IPS DF 6.9 (cell line): ENCODE results near the gene UNC5B.

Experiments used
- DNase-seq: peaks from one replicate; pipeline ENCODE4 v3.0.0-alpha.2; 2013; ENCODE audit warnings: low read depth, low spot score
- H3K27ac ChIP-seq: one replicate; pipeline ENCODE4 v1.5.1; 2013; ENCODE audit warnings: low read length, control low read depth
- H3K27me3 ChIP-seq: 2 replicates; pipeline ENCODE4 v1.6.1; 2013; ENCODE audit warnings: mild to moderate bottlenecking, low read length; ENCODE audit not compliant: control insufficient read depth, insufficient read depth
- H3K36me3 ChIP-seq: 2 replicates; pipeline ENCODE4 v1.6.1; 2013; ENCODE audit warnings: low read length; ENCODE audit not compliant: control insufficient read depth, insufficient read depth
- H3K4me1 ChIP-seq: 2 replicates; pipeline ENCODE4 v1.6.1; 2013; ENCODE audit warnings: low read length; ENCODE audit not compliant: control insufficient read depth, insufficient read depth
- H3K4me3 ChIP-seq: 2 replicates; pipeline ENCODE4 v1.5.1; 2013; ENCODE audit warnings: mild to moderate bottlenecking, low read length
- H3K9me3 ChIP-seq: 2 replicates; pipeline ENCODE4 v1.6.1; 2013; ENCODE audit warnings: low read length, inconsistent platforms; ENCODE audit not compliant: control insufficient read depth, insufficient read depth
- WGBS: extraction: QIAGEN DNeasy Blood & Tissue Kit; methylation state at CpG from one replicate; pipeline ENCODE4 v1.1.7; 2013; ENCODE audit warnings: mixed read lengths, missing lambda C conversion rate; ENCODE audit not compliant: insufficient read length, insufficient coverage; 5-methylcytosine and 5-hydroxymethylcytosine counted together

The UNC5B gene

GRCh38 chr10:71234004-71234894, 21.9 kb downstream of the UNC5B start:
- Histone ChIP-seq H3K4me1 (peaks cover 6% of the 10 kb centered on the region), H3K27ac (no peak overlapping the region), H3K9me3 (no peaks in the 10 kb centered on the region), H3K27me3 (no peaks in the 10 kb centered on the region), H3K4me3 (no peak overlapping the region), H3K36me3 (no peaks in the 10 kb centered on the region)
- WGBS = no CpG with 5 or more reads among the region's 10 CpGs
- no peak for DNase-seq

GRCh38 chr10:71234970-71235685, 22.8 kb downstream of the UNC5B start:
- Histone ChIP-seq H3K36me3 (no peaks in the 10 kb centered on the region), H3K9me3 (no peaks in the 10 kb centered on the region), H3K27me3 (no peaks in the 10 kb centered on the region), H3K4me1 (peaks cover 6% of the 10 kb centered on the region), H3K4me3 (no peak overlapping the region), H3K27ac (no peak overlapping the region)
- no peak for DNase-seq
- no CpG with 5 or more reads among the region's 16 CpGs for WGBS

GRCh38 chr10:71235808-71236207, 23.4 kb downstream of the UNC5B start:
- Histone ChIP-seq H3K27ac (no peak overlapping the region), H3K9me3 (no peaks in the 10 kb centered on the region), H3K4me1 (peaks cover 3% of the 10 kb centered on the region), H3K4me3 (no peak overlapping the region), H3K36me3 (no peaks in the 10 kb centered on the region), H3K27me3 (no peaks in the 10 kb centered on the region)
- DNase-seq = no peak
- no CpG with 5 or more reads among the region's 7 CpGs for WGBS

- Histone ChIP-seq H3K27ac (no peak overlapping the region), H3K27me3 (no peaks in the 10 kb centered on the region)
These were observed 23.9 kb downstream of the UNC5B start for GRCh38 chr10:71236286-71236685.

GRCh38 chr10:71236822-71237682, 24.7 kb downstream of the UNC5B start:
- Histone ChIP-seq H3K4me1 (peaks cover 3% of the 10 kb centered on the region), H3K27ac (no peak overlapping the region)
- no CpG with 5 or more reads among the region's 15 CpGs for WGBS

More at GRCh38 chr10:71236286-71236685, 23.9 kb downstream of the UNC5B start:
- Histone ChIP-seq H3K4me1 (peaks cover 3% of the 10 kb centered on the region), H3K9me3 (no peaks in the 10 kb centered on the region), H3K4me3 (no peak overlapping the region), H3K36me3 (no peaks in the 10 kb centered on the region)
- no peak for DNase-seq
- no CpG with 5 or more reads among the region's 10 CpGs for WGBS

GRCh38 chr10:71237843-71238623, 25.7 kb downstream of the UNC5B start:
- no CpG with 5 or more reads among the region's 11 CpGs for WGBS
- DNase-seq = no peak
- no peaks in the 10 kb centered on the region for H3K9me3 ChIP-seq
- no peak overlapping the region for H3K4me3 ChIP-seq
- H3K27me3 ChIP-seq = no peaks in the 10 kb centered on the region
- H3K36me3 ChIP-seq = no peaks in the 10 kb centered on the region
- H3K27ac ChIP-seq = no peak overlapping the region
- peaks cover 3% of the 10 kb centered on the region for H3K4me1 ChIP-seq

More at GRCh38 chr10:71236822-71237682, 24.7 kb downstream of the UNC5B start:
- no peaks in the 10 kb centered on the region for H3K9me3 ChIP-seq
- H3K36me3 ChIP-seq = no peaks in the 10 kb centered on the region
- no peak for DNase-seq
- no peak overlapping the region for H3K4me3 ChIP-seq
- no peaks in the 10 kb centered on the region for H3K27me3 ChIP-seq

- Histone ChIP-seq H3K4me3 (no peak overlapping the region), H3K27me3 (no peaks in the 10 kb centered on the region), H3K4me1 (peaks cover 3% of the 10 kb centered on the region), H3K36me3 (no peaks in the 10 kb centered on the region), H3K9me3 (no peaks in the 10 kb centered on the region), H3K27ac (no peak overlapping the region)
- DNase-seq = no peak
- WGBS = no CpG with 5 or more reads among the region's 4 CpGs
These were observed 26.3 kb downstream of the UNC5B start for GRCh38 chr10:71238626-71239025.

GRCh38 chr10:71239131-71239915, 27.0 kb downstream of the UNC5B start:
- no peaks in the 10 kb centered on the region for H3K36me3 ChIP-seq
- H3K9me3 ChIP-seq = no peaks in the 10 kb centered on the region
- no CpG with 5 or more reads among the region's 13 CpGs for WGBS
- peaks cover 3% of the 10 kb centered on the region for H3K4me1 ChIP-seq
- H3K4me3 ChIP-seq = no peak overlapping the region
- no peak for DNase-seq
- H3K27me3 ChIP-seq = no peaks in the 10 kb centered on the region
- no peak overlapping the region for H3K27ac ChIP-seq
